ENCODE measurements around the gene RAD51B. TPM values are rescaled to one million over a fixed set of nuclear protein-coding genes. Genes with fewer than 3 reads are reported as not detected.
"Not testable (repeated sequence)": the region's sequence is repeated elsewhere in the genome, so short reads cannot be mapped to it uniquely, and the experiment has no call there.

Gene RAD51B
- total RNA-seq, 1 experiment from 2014 or later, result 23.3 TPM

GRCh38 chr14:67984274-67984673 is 164.7 kb downstream of the RAD51B start:
- BruUV-seq (replicated peaks), result no TSS peak
- ChIA-PET CTCF (no interaction called here), POLR2A (ENCODE audit: low non-redundant PET) (no interaction called here)
- Histone ChIP-seq H3K27ac (ENCODE audit: low read depth, low read length, poor library complexity, severe bottlenecking) (no peak overlapping the region), H3K4me1 (ENCODE audit: insufficient read depth, low read length, poor library complexity, severe bottlenecking) (no peaks in the 10 kb centered on the region), H3K9me3 (ENCODE audit: low read depth, low read length, poor library complexity, severe bottlenecking) (no peaks in the 10 kb centered on the region), H3K27me3 (replicated peaks; ENCODE audit: insufficient read depth, low read depth, low read length, poor library complexity) (no peaks in the 10 kb centered on the region), H3K36me3 (ENCODE audit: insufficient read depth, low read length, poor library complexity, severe bottlenecking) (no peaks in the 10 kb centered on the region), H3K4me3 (ENCODE audit: low read depth, low read length, poor library complexity, severe bottlenecking) (no peak overlapping the region)
- intact Hi-C loops (cut with micrococcal nuclease; ENCODE audit: unreplicated experiment), result no loop called here
- no peak for DNase-seq (ENCODE audit: low spot score)
- no peak for TF ChIP-seq CTCF (conservative IDR thresholded peaks at IDR 0.05; ENCODE audit: low read depth, low read length)
- TF ChIP-seq EZH2 (IDR thresholded peaks at IDR 0.05; ENCODE audit: borderline replicate concordance, low read depth, low read length, poor library complexity, severe bottlenecking), result no peak

GRCh38 chr14:67986131-67986841 is 166.7 kb downstream of the RAD51B start:
- ChIA-PET CTCF (no interaction called here), POLR2A (ENCODE audit: low non-redundant PET) (no interaction called here)
- intact Hi-C loops (cut with micrococcal nuclease; ENCODE audit: unreplicated experiment), result no loop called here
- Histone ChIP-seq H3K27me3 (replicated peaks; ENCODE audit: insufficient read depth, low read depth, low read length, poor library complexity) (no peaks in the 10 kb centered on the region), H3K27ac (ENCODE audit: low read depth, low read length, poor library complexity, severe bottlenecking) (no peak overlapping the region), H3K9me3 (ENCODE audit: low read depth, low read length, poor library complexity, severe bottlenecking) (no peaks in the 10 kb centered on the region), H3K4me3 (ENCODE audit: low read depth, low read length, poor library complexity, severe bottlenecking) (no peak overlapping the region), H3K36me3 (ENCODE audit: insufficient read depth, low read length, poor library complexity, severe bottlenecking) (no peaks in the 10 kb centered on the region), H3K4me1 (ENCODE audit: insufficient read depth, low read length, poor library complexity, severe bottlenecking) (no peaks in the 10 kb centered on the region)
- no peak for TF ChIP-seq CTCF (conservative IDR thresholded peaks at IDR 0.05; ENCODE audit: low read depth, low read length)
- TF ChIP-seq EZH2 (IDR thresholded peaks at IDR 0.05; ENCODE audit: borderline replicate concordance, low read depth, low read length, poor library complexity, severe bottlenecking), result no peak
- BruUV-seq (replicated peaks), result no TSS peak
- DNase-seq (ENCODE audit: low spot score), result no peak

- BruUV-seq (replicated peaks), result no TSS peak
- intact Hi-C loops (cut with micrococcal nuclease; ENCODE audit: unreplicated experiment), result no loop called here
- Histone ChIP-seq H3K4me3 (ENCODE audit: low read depth, low read length, poor library complexity, severe bottlenecking) (no peak overlapping the region), H3K9me3 (ENCODE audit: low read depth, low read length, poor library complexity, severe bottlenecking) (no peaks in the 10 kb centered on the region), H3K36me3 (ENCODE audit: insufficient read depth, low read length, poor library complexity, severe bottlenecking) (no peaks in the 10 kb centered on the region), H3K4me1 (ENCODE audit: insufficient read depth, low read length, poor library complexity, severe bottlenecking) (no peaks in the 10 kb centered on the region), H3K27me3 (replicated peaks; ENCODE audit: insufficient read depth, low read depth, low read length, poor library complexity) (no peaks in the 10 kb centered on the region), H3K27ac (ENCODE audit: low read depth, low read length, poor library complexity, severe bottlenecking) (no peak overlapping the region)
- ChIA-PET CTCF (no interaction called here), POLR2A (ENCODE audit: low non-redundant PET) (no interaction called here)
- no peak for DNase-seq (ENCODE audit: low spot score)
- TF ChIP-seq CTCF (conservative IDR thresholded peaks at IDR 0.05; ENCODE audit: low read depth, low read length) (no peak), EZH2 (IDR thresholded peaks at IDR 0.05; ENCODE audit: borderline replicate concordance, low read depth, low read length, poor library complexity, severe bottlenecking) (no peak)
Observed at GRCh38 chr14:67987606-67988005, 168.0 kb downstream of the RAD51B start.

- intact Hi-C loops (cut with micrococcal nuclease; ENCODE audit: unreplicated experiment); BruUV-seq (replicated peaks); H3K4me1 ChIP-seq (ENCODE audit: insufficient read depth, low read length, poor library complexity, severe bottlenecking); CTCF ChIA-PET; H3K36me3 ChIP-seq (ENCODE audit: insufficient read depth, low read length, poor library complexity, severe bottlenecking); H3K4me3 ChIP-seq (ENCODE audit: low read depth, low read length, poor library complexity, severe bottlenecking); H3K27me3 ChIP-seq (replicated peaks; ENCODE audit: insufficient read depth, low read depth, low read length, poor library complexity); DNase-seq (ENCODE audit: low spot score); POLR2A ChIA-PET (ENCODE audit: low non-redundant PET); H3K27ac ChIP-seq (ENCODE audit: low read depth, low read length, poor library complexity, severe bottlenecking); H3K9me3 ChIP-seq (ENCODE audit: low read depth, low read length, poor library complexity, severe bottlenecking): not testable (repeated sequence)
Observed at GRCh38 chr14:67988210-67988609, 168.6 kb downstream of the RAD51B start.

All from A673 (cell line).